ENCODE data around the gene ONECUT1.
A peak's percentile ranks its signal among the peaks of the same experiment; 100 is the strongest.

The ONECUT1 gene

GRCh38 chr15:52780172-52780980 is 9.8 kb downstream of the ONECUT1 start:
- DNase-seq: peak; percentile 51

DNA sequence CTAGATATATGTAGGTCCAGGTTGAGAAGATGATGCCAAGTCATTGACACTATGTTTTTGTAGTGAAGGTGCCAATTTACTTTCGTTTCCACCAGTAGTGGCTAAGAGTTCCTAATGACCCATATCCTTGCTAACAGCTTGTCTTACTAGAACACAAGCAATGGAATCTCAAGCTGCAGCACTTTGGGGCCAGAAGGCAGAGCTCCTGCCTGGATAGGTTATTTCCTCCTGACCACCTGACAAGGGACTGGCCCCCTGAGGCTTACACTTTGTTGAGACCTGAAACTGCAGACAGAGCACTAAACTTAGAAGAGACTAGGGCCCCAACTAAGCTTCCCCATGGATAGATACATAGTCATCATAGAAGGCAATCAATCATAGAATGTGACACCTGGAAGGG is 11.7 kb downstream of the ONECUT1 start:
- no peak for DNase-seq

GRCh38 chr15:52772766-52773165 is 17.4 kb downstream of the ONECUT1 start:
- DNase-seq: no peak

- DNase-seq: no peak
These were observed 24.4 kb downstream of the ONECUT1 start for GRCh38 chr15:52765785-52766184.

- DNase-seq: no peak
These were observed 25.4 kb downstream of the ONECUT1 start for GRCh38 chr15:52764731-52765130.

DNA sequence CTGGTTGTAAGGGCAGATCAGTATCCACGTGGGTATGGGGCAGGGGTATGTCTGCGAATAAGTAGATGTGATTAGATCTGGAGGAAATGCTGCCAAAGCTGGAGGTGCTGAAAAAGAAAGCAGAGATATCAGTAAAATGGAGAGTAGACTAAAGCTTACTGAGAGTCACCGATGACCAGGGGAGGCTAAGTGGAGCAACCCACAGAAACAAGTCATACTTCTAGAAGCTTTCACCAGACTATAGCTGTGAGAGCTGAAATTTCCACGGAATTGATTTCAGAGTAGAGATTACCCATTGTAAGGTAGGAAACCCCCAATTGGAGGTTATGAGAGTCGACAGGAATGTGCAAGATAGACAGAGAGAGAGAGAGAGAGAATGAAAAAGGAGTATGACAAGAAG is 27.5 kb downstream of the ONECUT1 start:
- DNase-seq: no peak

- no peak for DNase-seq
These were observed 29.6 kb downstream of the ONECUT1 start for GRCh38 chr15:52760562-52760961.

DNA sequence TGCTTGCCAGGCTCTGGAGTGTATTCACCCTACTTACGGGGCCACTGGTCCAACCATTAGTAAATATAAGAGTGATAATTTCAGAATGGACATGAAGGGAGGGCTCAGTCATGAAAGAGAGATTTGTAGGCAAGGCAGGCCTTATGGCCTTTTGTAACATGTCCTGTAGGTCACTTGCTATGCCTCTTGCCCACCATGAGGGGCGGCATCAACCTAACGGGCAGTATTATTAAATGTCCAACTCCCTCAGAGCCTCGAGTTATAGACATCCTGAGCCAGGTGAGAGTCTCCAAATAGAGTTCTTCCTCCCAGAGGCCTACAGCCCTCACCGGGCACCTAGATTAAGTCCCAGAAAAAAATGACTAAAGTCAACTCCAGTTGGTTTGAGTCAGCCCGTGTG is 30.2 kb downstream of the ONECUT1 start:
- no peak for DNase-seq

DNA sequence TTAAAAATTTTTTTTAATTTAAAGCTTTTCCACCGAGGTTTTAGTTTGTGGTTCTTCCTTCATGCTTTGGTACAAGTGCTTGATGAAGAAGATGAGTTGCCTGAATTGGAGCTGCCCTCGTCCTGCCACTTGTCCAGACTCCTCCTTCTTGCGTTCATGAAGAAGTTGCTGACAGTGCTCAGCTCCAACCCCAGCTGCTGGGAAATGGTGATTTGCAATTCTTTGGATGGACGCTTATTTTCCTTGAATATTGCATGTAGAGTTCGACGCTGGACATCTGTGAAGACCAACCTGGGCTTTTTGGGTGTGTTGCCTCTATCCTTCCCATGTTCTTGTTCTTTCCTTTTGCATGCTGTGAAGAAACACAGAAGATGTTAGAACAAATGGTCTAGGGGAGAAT is 32.6 kb downstream of the ONECUT1 start:
- no peak for DNase-seq

DNA sequence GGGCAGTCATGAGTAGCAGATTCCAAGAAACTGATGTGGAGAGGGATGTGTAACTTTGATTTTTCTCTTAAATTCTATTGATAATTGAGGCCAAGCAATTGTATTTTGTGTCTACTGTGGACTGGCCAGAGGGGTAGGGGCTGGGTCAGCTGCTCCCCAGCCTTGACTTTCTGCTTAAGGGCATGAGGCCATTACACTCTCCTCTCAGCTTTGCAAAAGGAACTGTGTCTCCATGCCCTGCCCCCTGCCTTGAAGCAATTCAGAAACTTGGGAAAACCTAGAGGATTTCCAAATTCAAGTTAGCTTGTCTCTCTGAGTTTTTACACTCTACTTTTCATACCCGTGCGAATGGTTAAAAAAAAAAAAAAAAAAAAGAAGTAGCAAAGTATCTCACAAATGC is 38.6 kb downstream of the ONECUT1 start:
- DNase-seq: no peak

DNA sequence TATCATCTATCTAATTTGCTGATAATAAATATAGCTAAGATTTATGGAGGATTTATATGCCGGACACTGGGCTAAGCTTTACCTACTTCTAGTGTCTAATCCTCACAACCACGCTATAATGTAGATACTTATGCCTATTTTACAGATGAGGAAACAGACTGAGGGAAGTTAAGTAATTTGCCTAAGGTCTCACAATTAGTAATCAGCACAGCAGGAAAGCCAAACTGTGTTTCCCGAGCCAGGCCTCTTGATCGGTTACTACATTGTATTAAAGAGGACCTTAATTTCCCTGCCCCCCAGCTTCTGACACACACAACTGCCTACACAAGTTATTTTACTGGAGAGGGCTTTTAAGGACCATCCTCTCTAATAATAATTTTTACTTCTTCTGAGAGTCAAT is 40.9 kb downstream of the ONECUT1 start:
- DNase-seq: no peak

GRCh38 chr15:52746162-52746757 is 43.9 kb downstream of the ONECUT1 start:
- no peak for DNase-seq

- no peak for DNase-seq
These were observed 44.6 kb downstream of the ONECUT1 start for GRCh38 chr15:52745326-52746161.

GRCh38 chr15:52738311-52738710 is 51.8 kb downstream of the ONECUT1 start:
- peak; percentile 12 for DNase-seq

DNA sequence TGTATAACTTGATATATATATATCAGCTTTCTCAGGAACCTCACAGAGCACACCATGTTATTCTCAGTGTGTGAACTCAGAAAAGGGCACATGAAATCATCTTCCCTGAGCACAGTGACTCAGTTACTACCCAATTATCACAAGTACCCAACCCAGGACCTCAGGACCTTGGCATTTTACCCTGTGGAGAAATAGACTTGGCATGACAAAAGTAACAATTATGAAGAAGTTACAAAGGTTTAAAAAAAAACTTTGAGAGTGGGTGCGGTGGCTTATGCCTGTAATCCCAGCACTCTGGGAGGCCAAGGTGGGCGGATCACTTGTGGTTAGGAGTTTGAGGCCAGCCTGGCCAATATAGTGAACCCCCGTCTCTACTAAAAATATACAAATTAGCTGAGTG is 52.4 kb downstream of the ONECUT1 start:
- no peak for DNase-seq

DNA sequence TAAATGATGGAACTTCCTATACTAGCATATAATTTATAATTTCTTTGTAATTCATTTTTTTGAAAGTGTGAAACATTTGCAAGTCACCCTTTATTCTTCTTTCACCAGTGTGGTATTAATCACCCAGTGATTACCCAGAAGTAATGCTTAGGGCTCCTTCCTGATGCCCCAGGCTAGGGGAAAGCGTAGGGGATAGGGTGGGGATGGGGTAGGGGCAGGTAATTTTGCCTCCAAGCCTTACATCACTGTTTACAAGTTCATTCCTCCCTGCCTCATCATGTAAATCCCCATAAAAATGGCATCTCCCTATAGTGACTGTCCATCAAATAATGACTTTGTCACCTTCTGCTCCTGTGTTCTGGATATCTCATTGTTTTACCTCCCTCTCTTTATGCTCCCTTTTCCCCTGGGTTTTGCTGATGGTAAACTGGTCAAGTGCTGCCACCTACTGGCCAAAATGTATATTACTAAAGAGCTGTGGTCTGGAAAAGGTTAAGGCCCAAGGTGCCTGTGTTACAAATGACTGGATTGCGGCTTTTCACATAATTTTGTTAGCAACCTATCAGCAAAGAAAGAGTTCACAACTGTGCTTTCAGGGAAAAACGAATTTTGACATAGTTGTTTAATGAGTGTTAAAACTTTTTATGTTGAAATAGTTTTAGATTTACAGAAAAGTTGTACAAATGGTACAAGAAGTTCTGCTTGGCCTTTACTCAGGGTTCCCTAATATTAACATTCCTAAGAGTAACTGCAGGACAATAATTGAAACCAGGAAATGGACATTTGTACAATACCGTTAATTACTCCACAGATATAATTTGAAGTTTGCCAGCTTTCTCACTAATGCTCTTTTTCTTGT is 54.7 kb downstream of the ONECUT1 start:
- DNase-seq: peak; percentile 74

DNA sequence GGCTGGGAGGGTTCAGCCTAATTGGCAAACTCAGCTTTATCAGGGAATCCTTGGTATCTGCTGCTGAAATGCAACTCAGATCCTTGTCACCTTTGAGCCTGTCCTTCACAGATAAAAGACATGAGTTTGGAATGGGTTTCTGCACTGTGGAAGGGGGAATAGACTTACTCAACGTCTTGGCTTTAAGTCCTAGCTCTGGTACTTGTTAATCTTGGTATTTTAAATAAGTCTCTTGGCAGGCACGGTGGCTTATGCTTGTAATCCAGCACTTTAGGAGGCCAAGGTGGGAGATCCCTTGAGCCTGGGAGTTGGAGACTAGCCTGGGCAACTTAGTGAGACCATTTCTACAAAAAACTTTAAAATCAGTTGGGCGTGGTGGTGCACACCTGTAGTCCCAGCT is 55.8 kb downstream of the ONECUT1 start:
- DNase-seq: no peak

DNA sequence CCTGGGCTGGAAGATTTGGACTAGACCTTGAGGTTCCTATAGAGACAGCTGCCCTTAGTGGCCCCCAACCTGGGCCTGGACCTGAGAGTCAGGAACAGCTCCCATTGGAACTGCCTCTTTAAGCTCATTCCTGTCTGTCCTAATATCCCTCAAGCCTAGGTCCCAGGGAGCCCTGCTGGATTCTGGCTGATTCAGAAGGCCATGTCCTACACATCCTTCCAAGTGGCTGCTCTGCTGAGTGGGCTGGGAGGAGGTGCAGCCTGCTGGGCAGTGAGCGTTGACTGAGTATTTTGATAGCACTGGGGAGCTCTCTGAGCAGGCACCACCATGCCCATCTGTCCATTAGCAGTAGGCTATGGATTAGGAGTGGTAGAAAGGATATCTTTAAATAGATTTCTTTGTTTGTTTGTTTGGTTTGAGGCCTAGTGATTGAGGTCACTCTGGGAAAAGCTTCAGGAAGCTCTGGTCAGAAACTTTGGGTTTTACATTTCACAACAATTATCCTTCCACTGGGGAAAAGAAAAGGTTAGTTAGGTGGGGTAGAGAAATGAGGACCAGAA is 56.4 kb downstream of the ONECUT1 start:
- DNase-seq: no peak

DNA sequence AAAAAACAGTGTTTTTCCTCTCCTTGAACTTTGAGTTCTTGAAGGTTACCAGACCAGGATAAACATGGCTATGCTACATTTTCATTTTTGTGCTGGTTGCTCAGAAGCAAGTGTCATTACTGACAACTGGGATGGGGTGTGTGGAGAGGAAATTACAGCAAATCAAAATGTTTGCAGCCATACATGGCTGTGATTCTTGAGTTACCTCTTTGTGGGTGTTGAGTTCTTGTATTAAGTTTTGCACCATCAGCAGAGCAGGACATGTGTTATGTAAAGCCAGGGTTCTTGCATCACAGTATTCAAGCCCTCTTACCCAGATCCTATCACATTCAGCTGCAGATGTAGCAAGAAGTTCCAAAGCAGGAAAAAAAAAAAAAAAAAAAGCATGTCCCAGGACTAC is 57.0 kb downstream of the ONECUT1 start:
- DNase-seq: no peak

GRCh38 chr15:52732551-52732950 is 57.6 kb downstream of the ONECUT1 start:
- DNase-seq: no peak

DNA sequence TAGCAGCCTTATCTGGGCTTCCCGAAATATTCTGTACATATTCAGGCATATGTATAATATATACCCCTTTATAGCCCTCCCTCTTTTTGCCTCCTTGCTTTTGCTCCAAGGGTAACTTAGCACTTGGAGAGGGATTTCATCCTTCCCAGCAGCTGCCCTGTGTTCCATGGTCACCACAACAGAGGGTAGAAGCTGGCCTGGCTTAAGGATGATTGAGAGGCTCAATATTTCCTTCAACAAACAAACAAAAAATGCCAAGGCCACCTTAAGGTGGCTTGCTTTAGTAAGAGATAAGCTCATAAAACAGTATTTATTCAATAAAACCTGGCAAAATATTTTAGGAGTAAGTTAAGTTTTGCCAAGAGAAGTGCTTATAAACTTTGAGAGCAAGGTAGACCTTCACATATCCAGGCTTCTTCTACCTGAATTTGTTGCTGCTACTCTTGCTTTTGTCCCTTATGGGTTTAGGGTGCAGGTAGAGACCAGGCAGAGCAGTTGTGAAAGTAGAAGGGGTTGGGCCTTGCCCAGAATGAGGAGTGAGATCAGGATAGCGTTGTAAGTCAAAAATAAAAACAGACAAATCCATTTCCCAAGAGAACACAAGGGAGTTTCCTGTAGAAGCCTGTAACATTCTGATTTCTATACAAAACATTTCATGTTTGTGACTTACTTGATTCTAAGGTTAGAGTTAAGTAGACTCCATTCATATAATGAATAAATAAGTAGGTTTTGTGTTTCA is 58.2 kb downstream of the ONECUT1 start:
- no peak for DNase-seq

Data from fibroblast of skin of scalp (primary cell).